Measurements from ENCODE around the gene GDPD5. TPM values are rescaled to one million over a fixed set of nuclear protein-coding genes. Genes with fewer than 3 reads are reported as not detected.

Gene GDPD5
- total RNA-seq, 1 donor from 2014 or later: 36.6 TPM

- H3K27me3 ChIP-seq: no peaks in the 10 kb centered on the region
- intact Hi-C loops (cut with DNase I): no loop called here
- H3K4me1 ChIP-seq: no peaks in the 10 kb centered on the region
- H3K36me3 ChIP-seq: no peaks in the 10 kb centered on the region
- no peak for DNase-seq (ENCODE audit: extremely low spot score in 2 of 2)
- no peaks in the 10 kb centered on the region for H3K9me3 ChIP-seq
- TF ChIP-seq CTCF (IDR thresholded peaks at IDR 0.05): no peak
- TF ChIP-seq POLR2A (IDR thresholded peaks at IDR 0.05): no peak
- no peak for TF ChIP-seq POLR2AphosphoS5 (IDR thresholded peaks at IDR 0.05; ENCODE audit: insufficient read depth in 1 of 2, low read depth in 1 of 2)
- H3K27ac ChIP-seq: no peak overlapping the region
- no peak overlapping the region for H3K4me3 ChIP-seq
Measured at GRCh38 chr11:75441804-75442132, 84.0 kb downstream of the GDPD5 start.

DNA sequence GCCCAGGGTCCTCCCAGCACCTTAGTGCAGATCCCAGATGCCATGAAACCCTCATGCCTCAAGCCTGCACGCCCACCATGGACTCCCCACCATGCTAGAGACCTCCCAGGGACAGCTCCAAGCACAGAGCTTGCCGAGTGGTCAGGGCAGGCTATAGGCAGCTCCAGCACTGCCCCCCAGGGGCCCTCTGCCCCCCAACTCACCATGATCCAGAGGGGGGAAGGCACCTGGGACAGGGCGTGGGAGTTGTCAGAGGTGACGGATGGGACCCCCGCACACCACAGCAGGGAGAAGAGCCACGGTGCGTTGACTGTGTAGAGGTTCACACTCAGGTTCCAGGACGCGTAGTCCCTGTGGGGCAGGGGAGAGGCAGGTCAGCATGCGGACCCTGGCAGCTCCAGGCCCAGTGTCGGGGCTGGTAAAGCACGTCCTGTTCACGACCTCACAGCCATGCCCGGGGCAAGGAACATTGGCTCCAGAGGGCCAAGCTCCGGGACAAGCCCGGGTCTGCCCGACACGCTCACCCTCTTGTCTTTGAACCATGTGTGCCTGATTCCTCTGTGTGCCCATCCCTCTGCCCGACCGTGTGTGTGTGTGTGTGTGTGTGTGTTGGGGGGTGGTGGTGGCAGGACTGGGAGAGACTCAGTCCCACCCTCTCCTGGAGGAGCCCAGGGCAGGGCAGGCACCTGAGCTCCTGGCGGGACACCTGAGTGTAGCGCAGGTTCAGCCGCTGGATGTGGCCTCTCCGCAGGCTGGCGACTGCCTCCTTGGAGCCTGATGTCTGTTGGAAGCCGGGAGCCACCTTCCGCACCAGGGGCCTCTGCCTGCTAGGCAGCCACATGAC, 84.6 kb downstream of the GDPD5 start:
- no peak overlapping the region for H3K4me3 ChIP-seq
- intact Hi-C loops (cut with DNase I): no loop called here
- H3K4me1 ChIP-seq: no peaks in the 10 kb centered on the region
- no peaks in the 10 kb centered on the region for H3K27me3 ChIP-seq
- TF ChIP-seq POLR2A (IDR thresholded peaks at IDR 0.05) (no peak), POLR2AphosphoS5 (IDR thresholded peaks at IDR 0.05; ENCODE audit: insufficient read depth in 1 of 2, low read depth in 1 of 2) (no peak), CTCF (IDR thresholded peaks at IDR 0.05) (no peak)
- H3K27ac ChIP-seq: no peak overlapping the region
- H3K36me3 ChIP-seq: no peaks in the 10 kb centered on the region
- H3K9me3 ChIP-seq: no peaks in the 10 kb centered on the region
- DNase-seq (ENCODE audit: extremely low spot score in 2 of 2): no peak

DNA sequence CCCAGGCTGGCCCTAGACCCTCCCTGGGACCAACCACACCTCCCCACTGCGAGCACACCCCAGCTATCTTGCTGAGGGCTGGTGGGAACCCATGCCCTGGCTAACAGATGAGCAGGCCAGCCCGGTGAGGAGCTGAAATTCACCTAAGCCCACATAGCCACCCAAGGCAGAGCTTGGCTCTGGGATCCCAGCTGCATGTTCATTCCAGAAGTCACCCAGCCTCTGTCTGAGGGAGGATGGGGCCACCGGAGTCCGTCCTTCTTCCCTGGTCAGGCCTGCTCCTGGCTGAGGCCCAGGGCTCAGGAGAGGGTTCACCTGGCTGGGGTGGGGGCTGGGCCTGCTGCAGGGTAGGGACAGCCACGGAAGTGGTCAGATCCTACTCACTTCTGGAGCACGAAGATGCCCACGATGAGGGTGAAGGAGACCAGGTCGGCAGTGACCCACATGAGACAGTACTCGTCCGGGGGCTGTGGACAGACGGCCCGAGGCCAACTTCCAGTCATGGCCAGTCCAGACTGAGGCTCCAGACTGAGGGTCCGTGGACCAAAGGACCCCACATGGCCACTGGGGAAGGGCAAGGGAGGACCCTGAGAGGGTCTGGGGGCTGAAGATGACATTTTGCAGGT, 86.1 kb downstream of the GDPD5 start:
- Histone ChIP-seq H3K4me1 (no peaks in the 10 kb centered on the region), H3K27ac (no peak overlapping the region), H3K36me3 (no peaks in the 10 kb centered on the region), H3K4me3 (no peak overlapping the region), H3K27me3 (no peaks in the 10 kb centered on the region), H3K9me3 (no peaks in the 10 kb centered on the region)
- DNase-seq (ENCODE audit: extremely low spot score in 2 of 2): no peak
- no peak for TF ChIP-seq CTCF (IDR thresholded peaks at IDR 0.05)
- TF ChIP-seq POLR2A (IDR thresholded peaks at IDR 0.05): no peak
- TF ChIP-seq POLR2AphosphoS5 (IDR thresholded peaks at IDR 0.05; ENCODE audit: insufficient read depth in 1 of 2, low read depth in 1 of 2): no peak
- intact Hi-C loops (cut with DNase I): no loop called here

- Histone ChIP-seq H3K4me3 (no peak overlapping the region), H3K27me3 (no peaks in the 10 kb centered on the region), H3K4me1 (no peaks in the 10 kb centered on the region), H3K9me3 (no peaks in the 10 kb centered on the region), H3K36me3 (no peaks in the 10 kb centered on the region), H3K27ac (no peak overlapping the region)
- DNase-seq (ENCODE audit: extremely low spot score in 2 of 2): no peak
- no peak for TF ChIP-seq CTCF (IDR thresholded peaks at IDR 0.05)
- TF ChIP-seq POLR2AphosphoS5 (IDR thresholded peaks at IDR 0.05; ENCODE audit: insufficient read depth in 1 of 2, low read depth in 1 of 2): no peak
- no peak for TF ChIP-seq POLR2A (IDR thresholded peaks at IDR 0.05)
- intact Hi-C loops (cut with DNase I): no loop called here
Measured at GRCh38 chr11:75439026-75439425, 86.7 kb downstream of the GDPD5 start.

Measured in vagina (tissue), 2 donors.